IMR-90 (cell line): Measurements from ENCODE around the gene VDR.

Source experiments
- CEBPB ChIP-seq: IDR thresholded peaks from 2 replicates; pipeline ENCODE4 v1.6.1; 2012; ENCODE audit warnings: low read depth, low read length, improper control_type of control experiment
- CHD1 ChIP-seq: IDR thresholded peaks from 2 replicates; pipeline ENCODE4 v1.6.1; 2012; ENCODE audit warnings: low read depth, low read length, improper control_type of control experiment
- CTCF ChIP-seq: conservative IDR thresholded peaks from 2 replicates; pipeline ENCODE4 v1.5.1; 2012; ENCODE audit warnings: mild to moderate bottlenecking, low read depth, low read length, improper control_type of control experiment
- ELK1 ChIP-seq: fragments of 150-350 bp; IDR thresholded peaks from 2 replicates; pipeline ENCODE4 v1.6.1; 2016; ENCODE audit warnings: low read depth, mild to moderate bottlenecking, low read length, moderate library complexity, borderline replicate concordance
- MAZ ChIP-seq: IDR thresholded peaks from 2 replicates; pipeline ENCODE4 v1.6.1; 2012; ENCODE audit warnings: low read depth, mild to moderate bottlenecking, low read length, improper control_type of control experiment, moderate library complexity, borderline replicate concordance
- MXI1 ChIP-seq: IDR thresholded peaks from 2 replicates; pipeline ENCODE4 v1.6.1; 2012; ENCODE audit warnings: low read depth, mild to moderate bottlenecking, low read length, moderate library complexity, borderline replicate concordance
- POLR2A ChIP-seq: IDR thresholded peaks from 2 replicates; pipeline ENCODE4 v1.6.1; 2012; ENCODE audit warnings: mild to moderate bottlenecking, low read depth, low read length
- RFX5 ChIP-seq: IDR thresholded peaks from 2 replicates; pipeline ENCODE4 v1.8.0; 2012; ENCODE audit warnings: low read depth, mild to moderate bottlenecking, low read length, moderate library complexity
- SMC3 ChIP-seq: fragments of 150-350 bp; IDR thresholded peaks from 2 replicates; pipeline ENCODE4 v1.6.1; 2016; ENCODE audit warnings: low read depth, mild to moderate bottlenecking, antibody characterized with exemption, low read length, moderate library complexity
- USF2 ChIP-seq: fragments of 150-350 bp; IDR thresholded peaks from 2 replicates; pipeline ENCODE4 v1.6.1; 2017; ENCODE audit warnings: mild to moderate bottlenecking, antibody characterized with exemption, low read length, low read depth

- TF ChIP-seq CEBPB: no peak
- TF ChIP-seq CTCF: no peak
- no peak for TF ChIP-seq MAZ
- TF ChIP-seq USF2: no peak
- TF ChIP-seq POLR2A: no peak
- TF ChIP-seq CHD1: no peak
- TF ChIP-seq MXI1: no peak
- TF ChIP-seq RFX5: no peak
- no peak for TF ChIP-seq ELK1
- no peak for TF ChIP-seq SMC3
Observed at GRCh38 chr12:47846294-47846996, 58.3 kb downstream of the VDR start.
